Measurements from ENCODE around the gene KCNMB1.

KCNMB1 gene, protein sequence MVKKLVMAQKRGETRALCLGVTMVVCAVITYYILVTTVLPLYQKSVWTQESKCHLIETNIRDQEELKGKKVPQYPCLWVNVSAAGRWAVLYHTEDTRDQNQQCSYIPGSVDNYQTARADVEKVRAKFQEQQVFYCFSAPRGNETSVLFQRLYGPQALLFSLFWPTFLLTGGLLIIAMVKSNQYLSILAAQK

DNA sequence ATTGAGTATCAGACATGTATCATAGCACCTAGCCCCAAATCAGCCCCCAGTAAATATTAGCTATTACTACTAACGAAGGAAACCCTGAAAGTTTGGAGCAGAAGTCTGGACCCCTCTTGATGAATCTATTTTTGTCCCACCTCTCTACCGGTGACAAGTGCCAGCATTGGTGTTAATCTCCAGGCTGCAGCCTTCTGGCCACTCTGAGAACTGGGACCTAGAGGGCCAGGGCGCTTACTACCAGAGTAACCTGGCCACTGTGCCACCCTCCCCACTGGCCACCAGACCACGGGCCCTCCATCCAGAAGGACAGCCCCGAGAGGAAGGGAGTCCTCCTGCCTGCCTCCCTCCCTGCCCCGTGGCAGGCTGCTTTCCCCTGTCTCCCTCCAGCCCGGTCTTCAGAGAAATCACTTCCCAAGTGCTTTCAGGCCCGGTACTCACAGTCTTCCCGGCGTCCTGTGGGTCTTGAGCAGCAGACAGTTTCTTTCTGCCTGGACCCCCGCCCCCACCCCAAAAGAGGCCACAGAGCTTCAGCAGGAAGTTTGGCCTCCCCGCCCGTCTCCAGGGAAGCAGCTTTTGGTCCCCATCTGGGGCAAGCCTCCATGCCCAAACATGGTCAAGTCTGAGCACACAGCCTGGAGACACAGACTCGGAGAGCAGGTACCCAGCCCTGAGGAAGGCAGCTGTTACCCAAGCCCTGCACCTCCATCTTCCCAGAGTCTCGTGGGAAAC is at the start of gene KCNMB1:
Gene KCNMB1, minus strand, starts transcription at position 550 of the 732 bp plus-strand sequence. CDS start 3,920 bp downstream, outside the sequence.
- TF ChIP-seq, protein P1, sequence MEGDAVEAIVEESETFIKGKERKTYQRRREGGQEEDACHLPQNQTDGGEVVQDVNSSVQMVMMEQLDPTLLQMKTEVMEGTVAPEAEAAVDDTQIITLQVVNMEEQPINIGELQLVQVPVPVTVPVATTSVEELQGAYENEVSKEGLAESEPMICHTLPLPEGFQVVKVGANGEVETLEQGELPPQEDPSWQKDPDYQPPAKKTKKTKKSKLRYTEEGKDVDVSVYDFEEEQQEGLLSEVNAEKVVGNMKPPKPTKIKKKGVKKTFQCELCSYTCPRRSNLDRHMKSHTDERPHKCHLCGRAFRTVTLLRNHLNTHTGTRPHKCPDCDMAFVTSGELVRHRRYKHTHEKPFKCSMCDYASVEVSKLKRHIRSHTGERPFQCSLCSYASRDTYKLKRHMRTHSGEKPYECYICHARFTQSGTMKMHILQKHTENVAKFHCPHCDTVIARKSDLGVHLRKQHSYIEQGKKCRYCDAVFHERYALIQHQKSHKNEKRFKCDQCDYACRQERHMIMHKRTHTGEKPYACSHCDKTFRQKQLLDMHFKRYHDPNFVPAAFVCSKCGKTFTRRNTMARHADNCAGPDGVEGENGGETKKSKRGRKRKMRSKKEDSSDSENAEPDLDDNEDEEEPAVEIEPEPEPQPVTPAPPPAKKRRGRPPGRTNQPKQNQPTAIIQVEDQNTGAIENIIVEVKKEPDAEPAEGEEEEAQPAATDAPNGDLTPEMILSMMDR (IDR thresholded peaks at IDR 0.05; ENCODE audit: low read depth, low read length, missing control alignments) = no peak
- DNase-seq (ENCODE audit: extremely low read depth, low read depth) = no peak
- H3K4me3 ChIP-seq (replicated peaks; ENCODE audit: low read depth, low read length) = no peak within 1 kb of the TSS

DNA sequence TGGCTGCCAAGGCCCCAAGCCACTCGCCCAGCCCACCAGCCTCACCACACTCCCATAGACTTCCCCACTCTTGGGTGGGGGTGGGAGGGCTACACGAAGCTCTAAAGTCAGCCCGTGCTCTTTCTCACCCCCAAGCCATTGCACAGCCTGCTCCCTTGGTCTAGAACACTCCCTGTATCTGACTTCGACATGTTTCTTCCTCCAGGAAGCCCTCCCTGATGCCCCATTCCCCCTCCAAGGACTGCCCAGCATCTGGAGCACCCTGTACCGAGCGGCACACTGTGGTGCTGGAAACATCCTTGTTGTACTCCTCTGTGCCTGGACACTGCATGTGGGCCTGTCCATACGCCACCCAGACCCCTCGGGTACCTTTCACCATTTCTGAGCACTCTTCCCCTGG is 49.4 kb upstream of the KCNMB1 start:
- no peak for DNase-seq (ENCODE audit: extremely low read depth, low read depth)
- TF ChIP-seq, protein P1 (IDR thresholded peaks at IDR 0.05; ENCODE audit: low read depth, low read length, missing control alignments) = no peak
- H3K4me3 ChIP-seq (replicated peaks; ENCODE audit: low read depth, low read length) = no peak overlapping the region

DNA sequence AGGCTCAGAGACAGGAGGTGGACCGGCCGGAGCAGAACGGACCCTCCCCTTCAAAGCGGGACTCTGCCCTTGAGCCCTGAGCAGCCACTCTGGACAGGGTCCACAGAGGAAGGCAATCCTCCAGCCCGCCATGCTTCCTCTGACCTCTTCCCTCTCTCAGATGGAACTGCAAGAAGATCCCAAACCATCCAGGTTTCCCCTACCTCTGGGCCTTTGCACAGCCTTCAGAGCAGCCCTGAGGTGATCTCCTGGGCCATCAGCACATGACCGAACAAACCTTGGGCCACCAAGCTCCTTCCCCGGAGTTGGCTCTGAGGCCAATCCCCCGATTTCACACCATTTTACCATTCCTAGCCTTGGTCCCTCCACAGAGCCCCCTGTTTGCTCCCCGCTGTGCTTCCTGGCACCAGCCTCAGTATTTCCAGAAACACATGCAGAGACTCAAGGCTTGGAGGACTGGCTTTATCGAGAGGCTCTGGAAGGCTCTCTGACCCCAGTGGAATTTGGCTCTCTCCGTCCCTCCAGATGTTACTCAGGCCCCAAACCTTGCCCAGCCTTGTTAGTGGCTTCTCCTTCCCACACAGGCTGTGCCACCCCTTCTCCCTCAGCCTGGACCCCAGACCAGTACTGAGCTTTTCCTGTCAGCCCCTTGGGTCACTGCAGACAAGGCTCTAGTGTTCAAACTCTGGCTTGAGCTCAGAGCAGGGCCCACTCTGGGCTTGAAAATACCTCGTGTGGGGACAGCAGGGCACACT is 48.6 kb upstream of the KCNMB1 start:
- TF ChIP-seq, protein P1 (IDR thresholded peaks at IDR 0.05; ENCODE audit: low read depth, low read length, missing control alignments) = no peak
- no peak for DNase-seq (ENCODE audit: extremely low read depth, low read depth)
- no peak overlapping the region for H3K4me3 ChIP-seq (replicated peaks; ENCODE audit: low read depth, low read length)

DNA sequence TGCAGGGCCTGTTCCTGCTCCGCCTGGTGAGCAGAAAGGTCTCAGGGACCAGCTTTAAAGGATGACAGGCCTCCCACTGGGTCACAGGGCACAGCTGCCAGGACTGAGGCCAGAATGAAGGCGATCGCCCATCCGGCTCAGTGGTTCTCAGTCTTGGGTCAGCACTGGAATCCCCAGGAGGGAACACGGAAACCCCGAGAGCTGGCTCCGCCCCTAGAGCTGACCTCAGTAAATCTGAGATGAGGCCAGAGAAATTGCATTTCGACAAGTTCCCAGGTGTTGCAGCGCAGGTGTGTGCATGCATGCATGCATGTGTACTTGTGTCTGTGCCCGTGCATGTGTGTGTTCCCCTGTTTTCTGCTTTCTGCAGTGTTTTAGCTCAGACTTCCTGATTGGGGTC is 47.2 kb upstream of the KCNMB1 start:
- no peak for DNase-seq (ENCODE audit: extremely low read depth, low read depth)
- H3K4me3 ChIP-seq (replicated peaks; ENCODE audit: low read depth, low read length) = no peak overlapping the region
- TF ChIP-seq, protein P1 (IDR thresholded peaks at IDR 0.05; ENCODE audit: low read depth, low read length, missing control alignments) = no peak

DNA sequence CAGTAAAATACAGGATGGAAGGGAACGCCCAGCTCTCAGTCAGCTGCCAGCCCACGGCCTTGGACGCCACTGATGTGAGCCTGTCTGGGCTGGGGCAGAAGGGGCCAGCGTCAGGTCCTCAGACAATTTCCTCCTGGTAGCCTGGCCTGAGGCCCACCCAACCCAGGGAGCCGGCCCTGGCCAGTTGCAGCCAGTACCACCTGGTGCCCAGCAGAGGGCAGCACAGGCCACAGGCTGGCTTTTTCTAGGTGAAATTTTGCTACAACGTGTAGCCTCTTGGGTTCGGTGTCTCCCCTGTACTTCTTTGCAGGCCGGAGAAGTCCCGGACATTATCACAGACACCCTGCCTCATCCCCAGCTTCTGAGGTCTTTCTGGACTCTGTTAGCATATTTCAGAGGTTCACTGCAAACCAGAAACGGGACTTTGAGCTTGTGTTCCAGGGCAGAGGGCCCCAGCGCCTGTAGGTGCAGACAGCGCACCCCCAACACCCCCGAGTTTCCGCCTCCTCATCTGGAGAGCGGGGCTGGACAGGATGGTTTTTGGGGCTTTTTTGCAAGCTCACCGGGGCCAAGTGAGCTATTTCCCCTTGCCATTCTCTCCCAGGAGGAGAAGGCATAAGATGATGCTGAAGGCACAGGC is 45.9 kb upstream of the KCNMB1 start:
- H3K4me3 ChIP-seq (replicated peaks; ENCODE audit: low read depth, low read length) = no peak overlapping the region
- no peak for DNase-seq (ENCODE audit: extremely low read depth, low read depth)
- TF ChIP-seq, protein P1 (IDR thresholded peaks at IDR 0.05; ENCODE audit: low read depth, low read length, missing control alignments) = peak; percentile 94

DNA sequence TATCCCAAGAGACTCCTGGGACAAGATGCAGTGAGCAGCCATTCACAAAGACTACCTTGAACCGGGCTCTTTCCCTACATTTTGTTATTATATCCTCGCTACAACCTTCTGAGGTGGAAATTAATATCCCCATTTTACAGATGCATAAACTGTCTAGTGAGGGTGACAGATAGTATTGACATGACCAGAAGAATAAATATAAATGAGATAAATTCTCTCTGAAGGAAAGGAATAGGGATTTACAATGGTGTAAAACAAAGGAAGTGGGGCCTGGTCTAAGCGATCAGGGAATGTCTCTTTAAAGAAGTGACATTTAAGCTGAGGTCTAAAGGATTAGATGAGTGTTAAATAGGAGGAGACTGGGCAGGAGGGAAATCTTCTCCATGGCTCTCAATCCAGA is 43.5 kb upstream of the KCNMB1 start:
- DNase-seq (ENCODE audit: extremely low read depth, low read depth) = no peak
- TF ChIP-seq, protein P1 (IDR thresholded peaks at IDR 0.05; ENCODE audit: low read depth, low read length, missing control alignments) = no peak
- H3K4me3 ChIP-seq (replicated peaks; ENCODE audit: low read depth, low read length) = no peak overlapping the region
